AG09319 (cell line): ENCODE measurements around the gene PSMD4.
A peak's percentile ranks its signal among the peaks of the same experiment; 100 is the strongest.

ENCODE experiments used
- DNase-seq: peaks from one replicate; pipeline ENCODE4 v3.0.0-alpha.2; 2010; ENCODE audit warnings: low read depth; ENCODE audit errors: extremely low read depth
- TF ChIP-seq, protein P1 (sequence below): IDR thresholded peaks from 2 replicates; pipeline ENCODE4 v1.5.1; 2011; ENCODE audit warnings: low read depth, mild to moderate bottlenecking, inconsistent platforms, low read length, moderate library complexity

The PSMD4 gene

DNA sequence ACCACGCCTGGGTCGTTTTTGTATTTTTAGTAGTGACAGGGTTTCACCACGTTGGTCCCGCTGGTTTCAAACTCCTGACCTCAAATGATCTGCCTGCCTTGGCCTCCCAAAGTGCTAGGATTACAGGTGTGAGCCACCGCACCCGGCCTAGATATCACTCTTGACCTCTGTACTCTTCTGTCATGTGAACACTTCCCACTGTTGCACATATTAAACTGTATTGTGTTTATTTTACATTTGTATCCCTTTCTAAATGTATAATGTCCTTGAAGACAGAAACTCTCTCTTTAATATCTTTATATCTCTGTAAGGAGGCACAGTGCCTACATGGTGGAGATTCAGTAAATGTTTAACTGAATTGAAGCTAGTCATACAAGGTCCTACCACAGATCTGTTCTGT lies 19.3 kb upstream of the PSMD4 start:
- DNase-seq = no peak
- TF ChIP-seq, protein P1, sequence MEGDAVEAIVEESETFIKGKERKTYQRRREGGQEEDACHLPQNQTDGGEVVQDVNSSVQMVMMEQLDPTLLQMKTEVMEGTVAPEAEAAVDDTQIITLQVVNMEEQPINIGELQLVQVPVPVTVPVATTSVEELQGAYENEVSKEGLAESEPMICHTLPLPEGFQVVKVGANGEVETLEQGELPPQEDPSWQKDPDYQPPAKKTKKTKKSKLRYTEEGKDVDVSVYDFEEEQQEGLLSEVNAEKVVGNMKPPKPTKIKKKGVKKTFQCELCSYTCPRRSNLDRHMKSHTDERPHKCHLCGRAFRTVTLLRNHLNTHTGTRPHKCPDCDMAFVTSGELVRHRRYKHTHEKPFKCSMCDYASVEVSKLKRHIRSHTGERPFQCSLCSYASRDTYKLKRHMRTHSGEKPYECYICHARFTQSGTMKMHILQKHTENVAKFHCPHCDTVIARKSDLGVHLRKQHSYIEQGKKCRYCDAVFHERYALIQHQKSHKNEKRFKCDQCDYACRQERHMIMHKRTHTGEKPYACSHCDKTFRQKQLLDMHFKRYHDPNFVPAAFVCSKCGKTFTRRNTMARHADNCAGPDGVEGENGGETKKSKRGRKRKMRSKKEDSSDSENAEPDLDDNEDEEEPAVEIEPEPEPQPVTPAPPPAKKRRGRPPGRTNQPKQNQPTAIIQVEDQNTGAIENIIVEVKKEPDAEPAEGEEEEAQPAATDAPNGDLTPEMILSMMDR = no peak

DNA sequence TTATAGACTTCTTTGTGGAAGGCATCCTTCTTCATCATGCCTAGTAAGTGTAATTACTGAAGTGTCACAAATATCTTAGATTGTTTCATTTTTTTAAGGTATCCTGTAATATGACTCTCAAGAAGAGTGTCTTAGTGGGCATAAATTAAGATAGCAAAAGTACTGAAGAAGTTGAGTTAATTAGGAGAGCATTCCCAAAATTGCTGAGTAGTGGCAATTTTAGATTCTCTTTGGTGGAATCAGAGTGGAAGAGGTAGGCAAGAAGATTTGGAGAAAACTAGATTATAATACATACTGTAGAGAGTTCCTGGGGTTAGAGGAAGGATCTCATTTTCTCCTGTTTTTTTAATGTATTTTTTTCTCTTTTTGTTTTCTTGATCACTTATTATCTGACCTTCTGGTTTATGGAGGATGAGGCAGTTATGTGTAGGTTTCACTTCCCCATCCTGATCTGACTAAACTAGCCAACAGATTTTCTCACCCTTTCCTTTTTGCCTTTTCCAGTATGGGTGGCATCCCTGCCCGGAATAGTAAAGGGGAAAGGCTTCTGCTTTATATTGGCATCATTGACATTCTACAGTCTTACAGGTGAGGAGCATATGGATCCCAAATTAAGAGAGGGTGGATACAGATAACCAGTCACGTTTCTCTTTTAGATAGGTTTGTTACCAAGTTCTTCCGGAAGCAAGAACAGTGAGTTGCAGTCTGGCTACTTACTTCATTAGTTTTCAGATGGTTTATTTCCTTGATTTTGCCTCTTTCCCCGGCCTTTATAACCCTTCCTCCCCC lies 16.7 kb upstream of the PSMD4 start:
- TF ChIP-seq, protein P1 = no peak
- DNase-seq = no peak

DNA sequence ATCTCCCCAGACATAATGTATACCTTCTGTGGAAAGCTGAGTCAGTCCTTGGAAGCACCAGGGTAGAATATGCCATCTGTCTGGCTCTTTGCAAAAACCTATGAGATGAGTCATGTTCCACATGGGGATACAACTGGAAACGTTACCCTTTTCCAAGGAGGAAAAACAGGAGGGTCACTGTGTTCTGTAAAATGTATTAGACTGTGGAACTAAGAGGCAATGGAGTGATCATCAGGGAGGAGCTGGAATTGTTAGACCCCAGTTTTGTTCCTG lies 16.1 kb upstream of the PSMD4 start:
- TF ChIP-seq, protein P1 = no peak
- DNase-seq = peak; percentile 73

DNA sequence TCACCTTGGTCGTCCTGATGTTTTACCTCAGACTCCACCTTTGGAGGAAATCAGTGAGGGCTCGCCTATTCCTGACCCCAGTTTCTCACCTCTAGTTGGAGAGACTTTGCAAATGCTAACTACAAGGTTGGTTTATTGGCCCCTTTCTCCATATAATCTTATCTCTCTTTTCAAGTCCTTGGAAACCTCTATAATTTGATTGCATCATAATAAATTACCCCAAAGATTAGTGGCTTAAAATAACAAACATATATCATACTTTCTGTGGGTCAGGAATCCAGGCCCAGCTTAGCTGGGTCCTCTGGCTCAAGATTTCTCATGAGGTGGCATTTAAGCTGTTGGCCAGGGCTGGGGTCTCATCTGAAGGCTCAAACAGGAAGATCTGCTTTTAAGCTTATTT lies 12.1 kb upstream of the PSMD4 start:
- DNase-seq = no peak
- TF ChIP-seq, protein P1 = no peak

DNA sequence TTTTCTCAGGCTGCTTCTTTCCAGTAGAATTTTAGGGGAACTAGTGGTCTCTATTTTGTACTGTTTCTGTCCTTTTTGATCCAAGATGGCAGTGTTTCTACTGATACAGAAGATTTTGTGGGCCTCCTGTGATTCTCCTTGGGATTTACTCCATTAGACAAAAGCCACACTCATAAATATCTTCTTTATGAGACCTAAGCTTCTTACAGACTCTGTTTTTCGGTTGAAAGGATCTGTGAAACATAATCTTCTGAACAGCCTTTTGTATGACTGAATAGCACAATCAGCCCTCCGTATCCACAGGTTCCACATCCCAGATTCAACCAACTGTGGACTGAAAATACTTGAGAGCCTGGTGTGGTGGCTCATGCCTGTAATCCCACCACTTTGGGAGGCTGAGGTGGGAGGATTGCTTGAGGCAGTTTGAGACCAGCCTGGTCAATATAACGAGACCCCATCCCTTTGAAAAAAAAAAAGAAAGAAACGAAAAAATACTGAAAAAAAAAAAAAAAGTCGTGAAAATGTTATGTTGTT lies 10.8 kb upstream of the PSMD4 start:
- TF ChIP-seq, protein P1 = no peak
- no peak for DNase-seq

DNA sequence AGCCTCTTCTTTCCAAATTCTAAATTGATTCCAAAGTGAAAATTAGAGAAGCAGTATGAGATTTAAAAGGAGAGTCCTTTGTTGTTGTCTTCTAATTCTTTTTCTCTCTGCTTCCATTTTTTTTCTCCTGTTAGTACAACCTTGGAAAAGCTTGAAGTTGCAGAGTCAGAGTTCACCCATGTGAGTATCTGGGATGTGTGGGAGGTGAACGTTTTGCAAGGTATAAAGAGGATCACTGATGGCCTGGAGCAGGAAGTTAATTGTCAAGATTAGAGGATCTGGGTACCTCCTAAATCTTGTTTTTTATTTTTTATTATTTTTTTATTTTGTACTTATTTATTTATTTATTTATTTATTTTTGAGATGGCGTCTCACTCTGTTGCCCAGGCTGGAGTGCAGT lies 7.7 kb upstream of the PSMD4 start:
- TF ChIP-seq, protein P1 = no peak
- no peak for DNase-seq

DNA sequence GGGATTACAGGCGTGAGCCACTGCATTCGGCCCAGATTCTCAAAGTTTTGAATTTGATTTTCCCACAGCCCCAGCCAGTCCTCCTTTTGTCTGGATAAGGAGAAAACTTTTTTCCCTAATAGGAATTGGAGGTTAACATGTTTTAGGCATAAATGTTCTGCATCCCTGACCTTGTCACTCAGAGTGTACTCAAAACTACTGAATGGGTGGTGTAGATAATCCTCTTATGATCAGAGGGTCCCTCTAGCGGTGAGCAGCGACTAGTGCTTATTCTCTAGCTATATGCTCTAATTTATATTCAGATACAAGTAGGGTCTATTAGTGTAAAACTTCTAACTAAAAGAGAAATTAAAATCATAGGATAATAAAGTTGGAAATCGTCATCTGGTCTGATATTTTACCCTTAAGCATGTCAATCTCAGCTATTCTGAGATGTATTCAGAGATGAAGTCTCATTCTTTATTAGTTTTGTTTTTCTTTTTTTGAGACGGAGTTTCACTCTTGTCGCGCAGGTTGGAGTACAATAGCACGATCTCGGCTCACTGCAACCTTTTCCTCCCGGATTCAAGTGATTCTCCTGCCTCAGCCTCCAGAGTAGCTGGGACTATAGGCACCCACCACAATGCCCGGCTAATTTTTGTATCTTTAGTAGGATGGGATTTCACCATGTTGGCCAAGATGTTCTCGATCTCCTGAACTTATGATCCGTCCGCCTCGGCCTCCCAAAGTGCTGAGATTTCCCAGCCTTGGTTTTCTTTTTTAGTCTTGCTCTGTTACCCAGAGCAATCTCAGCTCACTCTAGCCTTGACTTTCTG lies 2.7 kb upstream of the PSMD4 start:
- TF ChIP-seq, protein P1 = peak; percentile 88

More for the DNA sequence above, 2.7 kb upstream of the PSMD4 start:
- DNase-seq = peak; percentile 60
